GM18951 (cell line): ENCODE measurements around the gene KRTAP4-3.
"Not testable (repeated sequence)": the region's sequence is repeated elsewhere in the genome, so short reads cannot be mapped to it uniquely, and the experiment has no call there.

Experiments
- POLR2A ChIP-seq: IDR thresholded peaks from 4 replicates; pipeline ENCODE4 v1.6.1; 2011; ENCODE audit warnings: mild to moderate bottlenecking; ENCODE audit not compliant: insufficient read length, insufficient read depth; ENCODE audit errors: extremely low read depth
- in situ Hi-C: fragments of 300-500 bp; cut with MboI; formaldehyde crosslinking; loops from one replicate; pipeline ENCODE4 v1.12.0; 2022; ENCODE audit warnings: low sequenced_read_pairs, mixed read lengths, inconsistent platforms; ENCODE audit not compliant: unreplicated experiment

KRTAP4-3 gene

DNA sequence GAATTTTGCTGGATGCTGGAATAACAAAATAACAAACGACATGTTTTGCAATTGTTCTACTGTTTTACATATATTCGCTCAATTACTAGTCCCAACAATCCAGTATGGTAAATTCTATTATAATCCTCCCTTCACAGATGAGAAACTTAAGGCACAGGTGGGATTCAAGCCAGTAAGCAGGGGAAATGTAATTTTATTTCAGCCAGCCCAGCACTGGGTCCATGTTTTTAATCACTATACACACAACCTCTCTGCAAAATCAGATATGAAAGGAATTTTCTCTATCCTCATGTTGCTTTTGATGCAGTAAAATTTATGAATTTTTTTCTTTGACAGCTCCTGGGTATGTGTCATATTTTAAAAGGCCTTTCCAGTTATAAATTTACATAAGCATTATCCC lies 22.8 kb downstream of the KRTAP4-3 start:
- in situ Hi-C loops: no loop called here

GRCh38 chr17:41144846-41145245 lies 23.2 kb downstream of the KRTAP4-3 start:
- in situ Hi-C loops: no loop called here
- no peak for TF ChIP-seq POLR2A

More for the DNA sequence above, 22.8 kb downstream of the KRTAP4-3 start:
- TF ChIP-seq POLR2A: no peak

GRCh38 chr17:41141361-41141760 lies 26.7 kb downstream of the KRTAP4-3 start:
- in situ Hi-C loops: no loop called here
- TF ChIP-seq POLR2A: no peak

DNA sequence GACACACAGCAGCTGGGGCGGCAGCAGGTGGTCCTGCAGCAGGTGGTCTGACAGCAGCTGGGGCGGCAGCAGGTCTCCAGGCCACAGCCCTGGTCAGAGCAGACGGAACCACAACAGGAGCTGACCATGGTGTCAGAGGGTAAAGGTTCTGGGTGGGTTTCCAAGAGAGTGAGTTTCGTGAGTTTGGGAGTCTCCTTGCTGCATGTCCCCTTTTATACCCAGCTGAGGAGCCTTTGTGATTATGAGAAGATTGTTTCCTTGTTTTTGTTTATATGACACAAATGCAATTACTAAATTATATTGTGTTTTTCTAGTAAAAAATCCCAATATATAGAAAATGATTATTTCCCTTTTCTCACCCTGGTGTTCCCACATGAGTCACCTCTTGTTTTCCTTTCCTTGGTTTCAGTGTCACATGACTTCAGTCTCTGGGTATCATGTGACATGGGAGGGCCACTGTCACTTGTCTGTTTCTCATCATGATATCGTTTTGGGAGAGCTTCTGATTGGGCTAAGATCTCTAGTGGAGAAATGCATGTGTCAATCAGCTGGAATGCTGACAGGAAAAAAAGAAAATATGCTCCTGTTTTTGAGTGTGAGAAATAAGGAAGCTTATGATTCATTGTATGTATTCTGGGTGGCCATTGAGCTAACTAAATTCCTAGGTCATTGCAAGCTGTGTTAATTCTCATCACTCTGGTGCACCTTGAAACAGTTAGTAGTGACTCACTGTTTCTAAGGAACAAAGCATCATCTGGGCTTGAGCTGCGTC lies 27.5 kb downstream of the KRTAP4-3 start, which contains the start of gene KRTAP4-6:
KRTAP4-6 (minus strand) TSS at position 185 of the 772 bp plus-strand sequence; CDS start at position 128, 57 bp downstream.
- no peak for TF ChIP-seq POLR2A

GRCh38 chr17:41139865-41140264 lies 28.2 kb downstream of the KRTAP4-3 start:
- in situ Hi-C loops: not testable (repeated sequence)

More for the DNA sequence above, 27.5 kb downstream of the KRTAP4-3 start, which contains the start of gene KRTAP4-6:
- in situ Hi-C loops: no loop called here

- in situ Hi-C loops: no loop called here
- TF ChIP-seq POLR2A: no peak
Observed at GRCh38 chr17:41133880-41134735, 33.9 kb downstream of the KRTAP4-3 start.

- in situ Hi-C loops: no loop called here
- no peak for TF ChIP-seq POLR2A
Observed at GRCh38 chr17:41131979-41132378, 36.0 kb downstream of the KRTAP4-3 start.

DNA sequence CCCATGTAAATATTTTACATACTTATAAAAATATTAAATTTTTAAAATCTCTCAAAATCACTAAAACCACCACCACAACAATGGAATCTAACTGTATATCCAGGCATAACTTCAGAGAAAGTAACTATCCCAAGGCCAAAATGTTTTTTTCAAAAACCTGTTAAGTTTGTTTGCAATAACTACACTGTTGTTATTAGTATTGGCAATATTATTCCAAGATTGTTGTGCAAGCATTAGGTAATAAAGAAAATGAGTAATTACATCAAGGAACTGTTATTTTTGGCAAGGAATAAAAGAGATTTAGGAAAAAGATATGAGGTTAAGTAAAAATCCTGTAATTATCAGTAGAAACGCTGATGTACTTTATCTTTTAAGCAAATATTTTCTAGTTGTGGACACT lies 40.6 kb downstream of the KRTAP4-3 start:
- in situ Hi-C loops: no loop called here
- TF ChIP-seq POLR2A: no peak

DNA sequence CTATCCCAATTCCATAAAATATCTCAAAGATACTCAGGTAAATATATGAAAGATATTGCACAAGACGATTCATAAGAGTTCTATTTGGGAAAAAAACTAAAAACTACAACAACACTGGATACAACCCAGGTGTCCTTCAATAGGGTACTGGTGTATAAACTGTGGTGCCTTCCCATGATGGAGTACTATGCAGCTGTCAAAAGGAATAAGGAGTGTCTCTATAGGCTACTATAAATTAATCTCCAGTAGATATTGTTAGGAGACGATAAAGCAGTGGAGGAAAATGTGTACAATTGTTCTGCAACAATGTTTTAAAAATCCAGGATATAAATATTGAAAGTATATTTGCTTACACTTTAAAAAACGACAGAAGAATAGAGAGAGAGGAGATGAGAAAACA lies 41.6 kb downstream of the KRTAP4-3 start:
- no peak for TF ChIP-seq POLR2A
- in situ Hi-C loops: no loop called here

- no peak for TF ChIP-seq POLR2A
Observed at GRCh38 chr17:41125064-41125463, 43.0 kb downstream of the KRTAP4-3 start.

DNA sequence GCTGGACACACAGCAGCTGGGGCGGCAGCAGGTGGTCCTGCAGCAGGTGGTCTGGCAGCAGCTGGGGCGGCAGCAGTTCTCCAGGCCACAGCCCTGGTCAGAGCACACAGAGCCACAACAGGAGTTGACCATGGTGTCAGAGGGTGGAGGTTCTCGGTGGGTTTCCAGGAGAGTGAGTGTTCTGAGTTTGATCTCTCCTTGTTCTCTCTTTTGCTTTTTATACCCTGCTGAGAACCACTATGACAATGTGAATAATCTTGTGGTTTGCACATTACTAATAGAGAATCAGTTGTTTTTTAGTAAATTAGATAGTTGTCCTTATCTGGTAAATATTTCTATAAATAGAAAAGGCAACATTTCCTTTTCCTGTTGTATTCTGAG lies 44.0 kb downstream of the KRTAP4-3 start, which contains the start of gene KRTAP4-12:
KRTAP4-12 (minus strand) TSS at position 192 of the 381 bp plus-strand sequence; CDS start at position 132, 60 bp downstream.
- in situ Hi-C loops: not testable (repeated sequence)

More at GRCh38 chr17:41125064-41125463, 43.0 kb downstream of the KRTAP4-3 start:
- in situ Hi-C loops: no loop called here

DNA sequence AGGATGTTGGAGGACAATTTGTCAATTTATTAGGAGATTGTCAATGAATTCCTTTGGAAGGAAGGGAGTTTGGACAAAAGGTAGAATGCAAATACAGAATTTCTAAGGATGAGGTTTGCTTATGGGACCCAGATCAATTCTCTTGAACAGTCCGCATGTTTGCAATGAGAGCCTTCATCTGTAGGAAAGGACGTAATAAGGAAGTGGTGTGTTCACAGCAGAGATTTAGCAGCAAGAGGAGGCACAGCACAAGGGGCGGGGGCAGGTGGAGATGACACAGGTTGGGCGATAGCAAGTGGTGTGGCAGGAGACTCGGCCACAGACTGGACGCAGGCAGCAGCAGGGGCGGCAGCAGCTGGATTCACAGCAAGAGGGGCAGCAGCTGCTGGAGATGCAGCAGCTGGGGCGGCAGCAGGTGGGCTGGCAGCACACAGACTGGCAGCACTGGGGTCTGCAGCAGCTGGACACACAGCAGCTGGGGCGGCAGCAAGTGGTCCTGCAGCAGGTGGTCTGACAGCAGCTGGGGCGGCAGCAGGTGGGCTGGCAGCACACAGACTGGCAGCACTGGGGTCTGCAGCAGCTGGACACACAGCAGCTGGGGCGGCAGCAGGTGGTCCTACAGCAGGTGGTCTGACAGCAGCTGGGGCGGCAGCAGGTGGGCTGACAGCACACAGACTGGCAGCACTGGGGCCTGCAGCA lies 44.6 kb downstream of the KRTAP4-3 start:
- in situ Hi-C loops: not testable (repeated sequence)

DNA sequence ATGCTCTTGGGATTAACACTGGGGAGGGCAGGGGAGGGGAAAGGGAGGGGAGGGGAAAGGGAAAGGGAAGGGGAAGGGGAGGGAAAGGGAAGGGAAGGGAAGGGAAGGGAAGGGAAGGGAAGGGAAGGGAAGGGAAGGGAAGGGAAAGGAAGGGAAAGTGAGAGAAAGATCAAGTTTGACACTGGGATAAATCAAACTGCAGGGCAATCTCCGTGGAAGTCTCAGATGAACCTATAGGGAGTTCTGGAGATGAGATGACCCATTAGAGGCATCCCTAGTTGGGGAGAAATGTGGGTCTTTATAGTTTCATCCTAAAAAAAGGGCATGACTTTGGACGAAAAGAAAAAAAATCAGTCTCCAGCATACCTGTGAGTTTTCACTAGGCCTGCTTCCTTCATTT lies 46.3 kb downstream of the KRTAP4-3 start:
- TF ChIP-seq POLR2A: no peak
- in situ Hi-C loops: no loop called here

DNA sequence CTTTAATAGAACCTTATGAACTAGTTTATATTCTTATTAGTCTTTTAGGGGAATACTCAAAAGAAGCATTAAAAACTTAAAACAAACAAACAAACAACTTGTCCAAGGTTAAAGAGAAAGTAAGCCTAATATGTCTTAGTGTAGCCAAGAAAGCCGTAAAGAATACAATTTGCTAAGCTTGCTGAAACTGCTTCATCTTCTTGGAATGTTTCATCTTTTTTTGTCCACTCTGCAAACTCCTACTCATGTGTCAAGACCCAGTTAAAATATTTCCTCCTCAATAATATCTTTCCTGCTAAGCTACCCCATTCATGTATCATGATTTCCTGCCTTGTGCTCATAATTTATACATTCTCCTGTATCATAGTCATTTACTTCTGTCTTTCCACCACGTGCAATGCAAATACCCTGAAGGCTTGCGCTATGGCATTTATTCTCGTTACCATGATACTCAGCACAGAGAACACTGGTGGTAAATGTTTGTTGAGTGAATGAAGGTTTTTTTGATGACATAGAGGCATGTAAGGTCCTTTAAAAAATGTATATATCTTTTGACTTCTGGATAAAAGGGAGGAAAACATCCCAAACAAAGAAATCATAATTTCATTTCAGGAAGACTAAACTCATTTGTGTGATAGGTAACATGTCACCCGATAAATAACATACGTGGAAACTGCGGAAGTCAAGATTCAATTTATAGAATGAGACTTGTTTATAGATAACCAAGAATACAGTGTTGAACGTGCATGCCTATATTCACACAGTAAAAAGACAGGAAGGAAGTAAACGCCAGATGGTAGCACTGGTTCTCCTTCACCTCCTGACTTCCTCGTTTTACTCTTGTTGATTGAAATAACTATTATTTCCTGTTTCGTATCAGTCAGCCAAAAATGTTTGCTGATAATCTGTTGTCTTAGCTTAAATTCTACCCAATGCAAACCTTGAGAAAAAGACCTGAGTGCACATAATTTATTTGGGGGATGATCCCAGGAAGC lies 48.0 kb downstream of the KRTAP4-3 start:
- in situ Hi-C loops: not testable (repeated sequence)
